Measurements from ENCODE around the gene CBX4.

The CBX4 gene

DNA sequence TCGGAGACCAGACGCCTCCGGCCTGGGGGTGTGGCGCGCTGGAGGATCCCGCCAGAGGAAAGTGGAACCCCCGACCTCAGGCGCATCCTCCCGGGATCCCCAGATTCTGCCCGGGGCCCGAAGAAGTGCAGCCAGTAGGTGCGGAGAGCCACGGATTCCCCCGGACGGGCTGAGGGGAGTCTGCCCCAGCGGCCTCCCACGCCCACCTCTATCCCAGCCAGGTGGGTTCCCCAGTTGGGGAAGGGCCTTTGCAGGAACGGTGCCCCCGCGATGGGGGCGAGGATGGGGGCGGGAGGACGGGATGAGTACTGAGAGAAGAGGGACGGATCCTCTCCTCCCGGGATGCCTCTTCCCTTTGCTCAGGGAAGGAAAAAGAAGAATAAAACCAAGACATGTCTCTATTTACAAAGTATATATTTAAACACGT, 47.5 kb downstream of the CBX4 start:
- FAIRE-seq (no peak), DNase-seq (ENCODE audit: insufficient read length, low spot score) (no peak)

DNA sequence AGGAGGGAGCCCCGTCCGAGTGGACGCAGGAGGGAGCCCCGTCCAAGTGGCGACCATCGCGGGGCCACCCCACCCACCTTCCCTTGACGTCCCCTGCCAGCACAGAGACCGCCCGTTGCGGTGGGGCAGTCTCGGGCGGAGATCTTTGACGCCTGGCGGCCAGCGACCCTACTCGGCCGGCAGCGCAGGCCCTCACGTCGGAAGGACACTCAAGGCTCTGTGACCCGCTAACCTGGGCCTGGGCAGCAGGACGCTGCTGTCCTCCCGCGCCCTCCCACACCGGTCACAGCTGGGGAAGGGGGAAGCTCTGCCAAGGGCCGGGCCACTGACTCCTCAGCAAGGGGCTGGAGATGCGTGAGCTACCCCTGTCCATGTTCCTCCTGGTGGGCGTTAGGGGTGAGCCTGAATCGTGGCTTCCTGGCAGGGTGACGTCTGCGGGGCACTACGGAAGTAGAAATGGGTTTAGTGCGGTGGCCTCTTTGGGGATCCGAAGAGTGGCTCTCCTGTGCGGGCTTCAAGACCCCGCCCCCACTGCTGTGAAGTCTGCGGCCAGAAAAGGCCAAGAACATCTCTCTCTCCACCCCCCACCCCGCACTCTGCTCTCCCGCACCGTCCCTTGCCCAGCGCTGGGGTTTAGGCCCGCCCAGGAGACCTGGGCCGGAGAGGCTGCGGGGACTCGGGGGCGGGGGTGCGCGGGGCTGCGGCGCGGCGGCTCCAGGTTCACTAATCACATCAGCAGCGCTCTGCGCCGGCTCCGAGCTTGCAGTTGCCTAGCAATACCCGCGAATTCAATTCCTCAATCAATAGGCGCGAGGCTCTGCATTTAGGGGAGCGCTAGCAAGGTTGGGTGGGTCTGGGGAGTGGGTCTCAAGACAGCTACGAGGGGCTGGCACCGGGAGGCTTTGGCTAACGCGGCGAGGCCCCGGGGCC, 48.2 kb downstream of the CBX4 start:
- no peak for FAIRE-seq

DNA sequence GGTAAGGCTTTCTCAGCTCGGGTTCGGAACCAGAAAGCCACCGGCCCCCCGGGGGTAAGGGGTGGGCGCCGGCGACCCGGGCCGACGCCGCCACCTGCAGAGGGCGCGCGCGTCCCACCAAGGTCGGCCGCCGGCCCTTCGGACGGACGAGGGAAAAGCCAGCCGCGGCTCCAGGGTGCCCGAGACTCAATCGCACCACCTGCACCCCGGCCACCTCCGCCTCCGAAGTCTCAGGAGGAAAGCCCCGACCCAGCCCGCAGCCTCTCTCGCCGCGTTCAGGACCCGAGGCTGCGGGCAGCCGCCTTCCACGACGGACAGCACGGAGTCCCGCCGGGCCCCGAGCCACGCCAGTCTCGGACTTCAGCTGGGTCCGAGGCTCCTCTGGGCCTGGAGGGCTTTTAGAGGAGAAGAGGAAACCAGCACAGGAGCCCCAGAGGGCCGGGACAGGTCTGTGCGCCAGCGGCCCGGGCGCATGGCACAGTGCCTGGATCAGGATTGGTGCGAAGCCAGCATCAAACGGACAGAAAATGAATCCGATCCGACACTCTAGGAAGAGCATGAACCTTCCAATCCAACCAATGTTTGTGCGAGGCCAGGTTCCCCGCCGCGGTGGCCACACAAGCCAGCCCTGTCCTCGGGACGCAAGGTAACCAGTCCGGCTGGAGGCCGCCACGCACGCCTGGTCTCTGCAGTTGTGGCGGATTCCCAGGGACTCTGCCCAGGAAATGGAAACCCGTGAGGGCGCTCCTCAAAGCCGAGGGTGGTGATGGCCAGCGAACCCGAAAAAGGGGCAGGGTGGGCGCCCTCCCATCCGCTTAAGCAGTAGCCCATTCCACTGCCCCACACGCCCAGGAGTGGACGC, 49.1 kb downstream of the CBX4 start:
- DNase-seq (ENCODE audit: insufficient read length, low spot score) (peak; percentile 71), FAIRE-seq (peak; percentile 36)

More for the DNA sequence above, 48.2 kb downstream of the CBX4 start:
- DNase-seq (ENCODE audit: insufficient read length, low spot score): no peak

DNA sequence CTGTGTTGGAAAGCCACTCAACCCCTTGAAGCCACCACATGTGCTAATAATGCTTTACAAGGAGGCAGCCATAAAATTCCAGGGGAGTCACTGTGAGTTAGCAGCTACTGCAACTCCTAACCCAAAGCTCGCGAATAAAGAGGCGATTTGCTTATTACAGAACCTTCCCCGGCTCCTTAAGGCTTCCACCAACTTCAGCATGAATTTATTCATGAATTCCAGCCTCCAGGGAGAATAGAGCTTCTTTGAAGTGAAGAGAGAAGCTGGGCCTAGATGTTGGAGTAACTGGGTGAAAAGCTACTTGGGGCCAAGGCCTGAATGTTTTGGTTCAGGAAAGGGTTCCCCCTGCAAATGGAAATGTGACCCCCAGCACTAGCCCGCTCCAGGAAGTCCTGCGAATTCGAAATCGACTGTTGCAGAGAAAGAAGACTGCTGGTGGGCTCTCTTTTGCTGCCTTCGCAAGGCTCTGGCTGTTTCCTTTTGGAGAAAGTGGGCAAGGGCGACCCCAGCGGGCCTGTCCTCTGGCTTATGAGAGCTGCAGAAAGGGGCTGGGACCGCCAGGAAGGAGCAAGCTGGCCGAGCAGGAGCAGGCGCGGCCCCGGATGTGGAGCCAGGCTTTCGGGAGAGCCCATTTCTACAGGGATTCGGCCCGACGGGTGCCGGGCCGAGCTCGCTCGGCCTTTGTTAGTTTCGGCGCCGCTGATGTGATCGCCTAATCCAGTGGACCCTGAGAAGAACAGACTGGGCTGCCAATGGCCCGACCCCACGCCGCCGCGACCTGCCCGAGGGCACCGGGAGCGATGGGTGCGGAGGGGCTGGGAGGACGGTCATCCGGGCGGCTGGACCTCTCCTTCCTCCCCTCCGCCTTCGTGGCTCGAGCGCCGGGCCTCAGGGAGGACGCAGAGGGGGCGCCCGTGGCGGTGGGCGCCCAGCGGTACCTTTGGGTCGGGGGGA, 50.0 kb downstream of the CBX4 start:
- DNase-seq (ENCODE audit: insufficient read length, low spot score) (no peak), FAIRE-seq (peak; percentile 9)

DNA sequence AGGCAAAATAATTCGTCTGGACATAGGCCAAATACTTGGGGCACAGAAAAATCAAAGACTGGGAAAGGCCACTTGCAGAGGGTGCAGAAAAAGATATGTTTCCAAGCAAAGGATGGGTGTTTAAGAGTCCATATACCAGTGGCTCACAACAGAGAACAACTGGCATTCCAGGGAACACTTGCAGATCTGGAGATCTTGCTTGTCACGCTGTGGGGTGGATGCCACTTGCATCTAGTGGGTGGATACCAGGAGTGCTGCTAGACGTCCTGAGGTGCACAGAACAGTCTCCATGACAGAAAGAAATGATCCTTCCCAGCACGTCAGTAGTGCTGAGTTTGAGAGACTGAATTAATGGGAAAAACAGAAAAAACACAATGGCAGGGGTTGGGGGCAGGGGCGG, 50.8 kb downstream of the CBX4 start:
- FAIRE-seq (no peak), DNase-seq (ENCODE audit: insufficient read length, low spot score) (no peak)

DNA sequence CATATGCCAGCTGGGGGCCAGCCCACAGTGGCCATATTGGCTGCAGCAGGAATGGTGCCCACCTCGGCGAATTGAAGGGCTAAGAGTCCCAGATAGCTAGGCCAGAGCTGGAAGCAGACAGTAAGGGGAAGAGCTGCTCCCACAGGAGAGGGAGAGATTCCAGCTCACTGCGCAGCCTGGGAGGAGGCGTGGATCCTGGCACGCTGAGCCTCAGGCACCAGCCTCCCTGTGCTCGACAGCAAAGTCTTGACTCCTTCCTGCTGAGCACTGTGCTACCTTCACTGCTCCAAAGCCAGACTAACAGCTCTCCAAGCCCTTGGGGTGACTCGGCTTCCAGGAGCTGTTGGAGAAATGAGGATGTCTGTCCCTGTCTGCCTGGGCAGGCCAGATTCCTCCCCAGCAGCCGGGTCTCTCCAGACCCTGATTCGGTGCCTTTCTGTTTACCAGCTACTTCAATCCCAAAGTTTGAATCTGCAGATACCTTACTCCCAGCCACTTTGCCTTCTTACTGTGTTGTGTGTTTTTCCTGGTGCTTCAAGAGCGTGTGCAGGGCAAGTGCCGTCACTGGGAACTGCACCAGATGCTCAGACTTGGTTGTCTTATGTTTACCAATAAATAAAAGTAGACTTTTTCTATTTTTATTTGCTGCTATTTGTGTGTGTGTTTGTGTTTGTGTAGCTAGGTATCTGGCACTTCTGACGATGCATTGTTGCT, 52.2 kb downstream of the CBX4 start:
- DNase-seq (ENCODE audit: insufficient read length, low spot score) (no peak), FAIRE-seq (no peak)

DNA sequence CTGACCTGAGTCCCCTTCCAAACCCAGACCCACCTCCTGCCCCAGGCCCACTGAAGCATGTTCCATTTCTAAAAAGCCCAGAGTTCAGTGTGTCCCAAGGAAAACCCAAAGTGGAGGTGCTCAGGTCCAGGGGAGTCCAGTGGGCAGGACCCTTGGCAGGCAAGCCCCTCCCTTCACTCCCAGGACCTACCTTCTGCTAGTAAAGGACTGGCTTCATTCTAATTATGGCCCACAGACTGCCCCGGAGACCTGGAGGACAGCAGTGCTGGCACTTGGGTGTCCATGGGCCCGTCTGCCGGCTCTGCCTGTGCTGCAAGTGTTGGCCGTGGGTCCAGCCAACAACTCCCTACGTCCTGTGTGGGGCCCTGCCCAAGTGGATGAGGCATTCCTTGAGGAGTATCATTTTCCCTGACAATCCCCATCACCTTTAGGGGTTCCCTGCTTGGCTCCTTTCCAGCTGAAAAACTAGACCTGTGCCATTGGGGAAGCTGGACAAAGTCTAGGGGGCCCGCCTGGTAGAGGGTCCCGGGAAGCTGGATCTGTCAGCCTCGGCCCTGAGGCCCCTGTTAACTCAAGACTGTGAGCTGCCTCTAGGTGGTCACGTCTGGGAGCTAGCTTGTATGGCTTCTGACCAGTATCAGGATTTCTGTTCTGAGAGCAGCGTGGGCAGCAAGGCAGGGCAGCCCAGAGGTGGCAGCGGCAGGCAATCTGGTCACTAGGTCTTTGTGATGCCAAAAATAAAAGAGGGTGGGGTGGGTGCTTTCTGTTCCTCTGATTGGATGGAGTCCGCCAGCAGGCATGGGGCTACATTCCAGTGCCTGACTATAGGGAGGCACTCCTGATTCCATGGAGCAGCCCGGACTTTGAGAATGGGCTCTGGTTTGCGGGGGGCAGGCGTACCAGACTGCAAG, 53.1 kb downstream of the CBX4 start:
- FAIRE-seq: no peak

DNA sequence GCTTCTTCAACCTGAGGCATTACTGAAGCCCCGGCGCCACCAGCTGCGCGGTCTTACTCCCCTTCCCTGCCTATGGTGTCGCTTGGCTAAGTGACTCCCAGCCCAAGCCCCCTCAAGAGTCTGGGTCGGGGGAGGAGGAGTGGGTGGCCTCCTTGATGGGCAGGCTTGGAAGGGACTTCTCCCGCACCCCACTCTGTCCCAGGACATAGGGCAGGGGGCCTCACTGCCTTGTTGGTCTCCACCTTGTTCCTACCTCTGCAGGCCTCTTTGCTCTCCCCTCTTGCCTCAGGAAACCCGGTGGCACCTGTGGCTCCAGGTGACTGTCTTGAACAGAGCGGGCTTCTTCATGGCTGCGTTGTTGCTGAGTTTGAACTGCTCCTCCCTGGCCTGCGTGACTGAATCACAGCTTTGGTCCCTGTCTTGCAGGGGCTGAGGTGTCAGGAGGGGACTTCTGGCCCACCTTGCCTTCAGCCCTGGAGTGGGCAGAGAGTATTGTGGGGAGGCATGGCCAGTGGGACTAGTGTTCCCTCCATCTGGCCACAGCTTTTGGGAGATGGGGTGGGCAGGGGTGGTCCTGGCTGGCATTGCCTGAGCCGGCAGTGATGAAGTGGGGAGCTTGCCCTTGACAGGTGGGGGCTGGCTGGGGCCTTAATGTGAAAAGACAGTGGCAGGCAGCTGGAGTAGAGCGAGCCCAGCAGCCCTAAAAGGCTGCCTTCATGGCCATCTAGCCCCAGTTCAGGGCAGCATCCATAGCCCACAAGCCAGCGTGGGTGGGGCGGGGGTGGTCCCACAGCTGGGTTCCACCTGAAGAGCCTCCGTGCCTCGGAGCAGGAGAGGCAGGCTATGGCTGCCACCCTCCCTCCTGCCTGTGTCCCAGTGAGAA, 54.0 kb downstream of the CBX4 start:
- FAIRE-seq: no peak
- DNase-seq (ENCODE audit: insufficient read length, low spot score): no peak

More for the DNA sequence above, 53.1 kb downstream of the CBX4 start:
- DNase-seq (ENCODE audit: insufficient read length, low spot score): no peak

DNA sequence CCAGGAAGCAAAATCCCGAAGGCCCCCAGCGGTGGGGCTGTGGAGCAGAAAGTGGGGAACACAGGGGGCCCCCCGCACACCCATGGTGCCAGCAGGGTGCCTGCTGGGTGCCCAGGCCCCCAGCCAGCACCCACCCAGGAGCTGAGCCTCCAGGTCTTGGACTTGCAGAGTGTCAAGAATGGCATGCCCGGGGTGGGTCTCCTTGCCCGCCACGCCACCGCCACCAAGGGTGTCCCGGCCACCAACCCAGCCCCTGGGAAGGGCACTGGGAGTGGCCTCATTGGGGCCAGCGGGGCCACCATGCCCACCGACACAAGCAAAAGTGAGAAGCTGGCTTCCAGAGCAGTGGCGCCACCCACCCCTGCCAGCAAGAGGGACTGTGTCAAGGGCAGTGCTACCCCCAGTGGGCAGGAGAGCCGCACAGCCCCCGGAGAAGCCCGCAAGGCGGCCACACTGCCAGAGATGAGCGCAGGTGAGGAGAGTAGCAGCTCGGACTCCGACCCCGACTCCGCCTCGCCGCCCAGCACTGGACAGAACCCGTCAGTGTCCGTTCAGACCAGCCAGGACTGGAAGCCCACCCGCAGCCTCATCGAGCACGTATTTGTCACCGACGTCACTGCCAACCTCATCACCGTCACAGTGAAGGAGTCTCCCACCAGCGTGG, 54.8 kb downstream of the CBX4 start:
- no peak for DNase-seq (ENCODE audit: insufficient read length, low spot score)
- no peak for FAIRE-seq

DNA sequence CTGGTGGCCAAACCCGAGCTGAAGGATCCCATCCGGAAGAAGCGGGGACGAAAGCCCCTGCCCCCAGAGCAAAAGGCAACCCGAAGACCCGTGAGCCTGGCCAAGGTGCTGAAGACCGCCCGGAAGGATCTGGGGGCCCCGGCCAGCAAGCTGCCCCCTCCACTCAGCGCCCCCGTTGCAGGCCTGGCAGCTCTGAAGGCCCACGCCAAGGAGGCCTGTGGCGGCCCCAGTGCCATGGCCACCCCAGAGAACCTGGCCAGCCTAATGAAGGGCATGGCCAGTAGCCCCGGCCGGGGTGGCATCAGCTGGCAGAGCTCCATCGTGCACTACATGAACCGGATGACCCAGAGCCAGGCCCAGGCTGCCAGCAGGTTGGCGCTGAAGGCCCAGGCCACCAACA, 55.3 kb downstream of the CBX4 start:
- FAIRE-seq (no peak), DNase-seq (ENCODE audit: insufficient read length, low spot score) (no peak)
